Adrenal gland (tissue), 5 donors: ENCODE data around the gene OSBP2.

Experiments
- POLR2A ChIP-seq, 2 donors: fragments of 450-650 bp; IDR thresholded peaks; one replicate each; pipeline ENCODE4 v1.6.1; 2017; ENCODE audit warnings: antibody characterized with exemption in 2 of 2, mild to moderate bottlenecking in 2 of 2, moderate library complexity in 1 of 2
- TF ChIP-seq, protein P1 (sequence below), 6 experiments: fragments of 450-650 bp in 4 of 6; fragments of 200-600 bp in 2 of 6; sonication (generic) in 1 of 6; IDR thresholded peaks; 1 replicate in 5 of 6; 2 replicates in 1 of 6; pipeline versions ENCODE4 v1.5.1 to v1.8.0; 2016 to 2021; ENCODE audit warnings: antibody characterized with exemption in 6 of 6, mild to moderate bottlenecking in 2 of 6, moderate library complexity in 1 of 6
- donor health status: DM: no; HTN: no; CAD: no.

DNA sequence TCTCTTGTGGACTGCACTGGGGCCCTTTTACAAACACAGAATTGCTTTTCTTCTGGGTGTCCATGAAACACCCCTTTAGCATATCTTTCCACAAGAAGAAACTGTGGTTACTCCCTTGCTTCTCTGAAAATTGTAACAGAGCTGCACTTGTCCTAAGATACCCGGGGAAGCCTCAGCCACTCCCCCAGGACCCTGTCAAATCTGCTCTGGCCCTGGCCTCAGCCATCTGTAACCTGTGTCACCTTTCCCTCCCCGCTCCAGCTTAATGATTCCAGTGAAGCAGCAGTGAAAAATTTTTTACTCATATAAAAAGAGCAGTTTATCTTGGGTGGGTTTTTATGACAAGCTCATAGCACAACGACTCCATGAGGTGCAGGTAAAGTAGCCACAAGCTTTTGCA is 23.6 kb upstream of the OSBP2 start:
- TF ChIP-seq, protein P1, sequence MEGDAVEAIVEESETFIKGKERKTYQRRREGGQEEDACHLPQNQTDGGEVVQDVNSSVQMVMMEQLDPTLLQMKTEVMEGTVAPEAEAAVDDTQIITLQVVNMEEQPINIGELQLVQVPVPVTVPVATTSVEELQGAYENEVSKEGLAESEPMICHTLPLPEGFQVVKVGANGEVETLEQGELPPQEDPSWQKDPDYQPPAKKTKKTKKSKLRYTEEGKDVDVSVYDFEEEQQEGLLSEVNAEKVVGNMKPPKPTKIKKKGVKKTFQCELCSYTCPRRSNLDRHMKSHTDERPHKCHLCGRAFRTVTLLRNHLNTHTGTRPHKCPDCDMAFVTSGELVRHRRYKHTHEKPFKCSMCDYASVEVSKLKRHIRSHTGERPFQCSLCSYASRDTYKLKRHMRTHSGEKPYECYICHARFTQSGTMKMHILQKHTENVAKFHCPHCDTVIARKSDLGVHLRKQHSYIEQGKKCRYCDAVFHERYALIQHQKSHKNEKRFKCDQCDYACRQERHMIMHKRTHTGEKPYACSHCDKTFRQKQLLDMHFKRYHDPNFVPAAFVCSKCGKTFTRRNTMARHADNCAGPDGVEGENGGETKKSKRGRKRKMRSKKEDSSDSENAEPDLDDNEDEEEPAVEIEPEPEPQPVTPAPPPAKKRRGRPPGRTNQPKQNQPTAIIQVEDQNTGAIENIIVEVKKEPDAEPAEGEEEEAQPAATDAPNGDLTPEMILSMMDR (IDR thresholded peaks at IDR 0.05): no peak
- no peak for TF ChIP-seq POLR2A (IDR thresholded peaks at IDR 0.05)
